HCT116 (cell line): ENCODE results near the gene RNF111. TPM values are rescaled to one million over a fixed set of nuclear protein-coding genes. Genes with fewer than 3 reads are reported as not detected.

Experiments
- ATAC-seq: fragments of 200-7000 bp; cut with Tn5 transposase; 2 replicates; pipeline ENCODE4 v1.9.1; 2020; ENCODE audit warnings: mild to moderate bottlenecking, moderate library complexity
- BruUV-seq: library from RNA; stranded (reverse); fragments of 400-500 nt; replicated peaks from 2 replicates; lab custom pipeline; 2021; lab: Mats Ljungman, UMichigan
- CTCF ChIA-PET: fragments of 300-600 bp; sonication (Branson Sonifier 250); formaldehyde crosslinking; loops from one replicate; lab custom pipeline; 2021; ENCODE audit warnings: antibody characterized with exemption; lab: Charles Lee
- POLR2A ChIA-PET: fragments of 300-600, 350-600 bp; sonication (Branson Sonifier 250); formaldehyde crosslinking; loops from one replicate; lab custom pipeline; 2021; ENCODE audit warnings: antibody characterized with exemption; lab: Charles Lee
- RAD21 ChIA-PET, 2 experiments: fragments of 300-600 bp; sonication (Branson Sonifier 250); formaldehyde crosslinking; loops; one replicate each; lab custom pipeline; 2023; ENCODE audit warnings: low total read pairs in 2 of 2; ENCODE audit not compliant: uncharacterized antibody in 2 of 2, unreplicated experiment in 2 of 2, low non-redundant PET in 1 of 2; lab: Charles Lee
- DNase-seq: peaks from one replicate; pipeline ENCODE4 v3.0.0-alpha.2; 2010; ENCODE audit warnings: low read depth, low spot score
- H2AFZ ChIP-seq: fragments of 200-600 bp; shearing (Covaris generic), sonication (generic); 2 replicates; pipeline ENCODE4 v1.6.1; 2017; ENCODE audit warnings: low read depth, mixed run types, mixed read lengths, antibody characterized with exemption, low read length; ENCODE audit not compliant: poor library complexity, severe bottlenecking
- H3K27ac ChIP-seq: 2 replicates; pipeline ENCODE4 v1.5.1; 2012; ENCODE audit warnings: low read depth, low read length
- H3K27me3 ChIP-seq: fragments of 200-600 bp; sonication (generic); 2 replicates; pipeline ENCODE4 v1.6.1; 2016; ENCODE audit warnings: mixed run types, low read length, mixed read lengths; ENCODE audit not compliant: insufficient read depth
- H3K36me3 ChIP-seq, 2 experiments: fragments of 200-500 bp in 1 of 2; fragments of 200-600 bp in 1 of 2; sonication (Bioruptor generic) in 1 of 2; sonication (generic) in 1 of 2; 2 replicates each; pipeline versions ENCODE4 v1.5.1 to v1.6.1; 2014 to 2016; ENCODE audit warnings: low read length in 2 of 2, inconsistent platforms in 1 of 2, mixed read lengths in 1 of 2, mixed run types in 1 of 2; ENCODE audit not compliant: insufficient read depth in 2 of 2, control insufficient read depth in 1 of 2
- H3K4me1 ChIP-seq, 2 experiments: fragments of 200-600 bp in 1 of 2; sonication (generic) in 1 of 2; 2 replicates each; pipeline versions ENCODE4 v1.5.1 to v1.6.1; 2012 to 2017; ENCODE audit warnings: low read length in 2 of 2, inconsistent platforms in 1 of 2, mild to moderate bottlenecking in 1 of 2, mixed read lengths in 1 of 2, mixed run types in 1 of 2, moderate library complexity in 1 of 2; ENCODE audit not compliant: insufficient read depth in 2 of 2, control insufficient read depth in 1 of 2
- H3K4me2 ChIP-seq: fragments of 200-600 bp; sonication (generic); 2 replicates; pipeline ENCODE4 v1.6.1; 2017; ENCODE audit warnings: mixed run types, low read length, mixed read lengths
- H3K4me3 ChIP-seq, 2 experiments: fragments of 200-600 bp in 1 of 2; sonication (generic) in 1 of 2; replicated peaks in 1 of 2; 2 replicates each; pipeline ENCODE4 v1.5.1; 2011 to 2016; ENCODE audit warnings: low read length in 2 of 2, control low read depth in 1 of 2, low read depth in 1 of 2, mild to moderate bottlenecking in 1 of 2, mixed read lengths in 1 of 2, mixed run types in 1 of 2
- H3K79me2 ChIP-seq: fragments of 200-600 bp; sonication (generic); 2 replicates; pipeline ENCODE4 v1.6.1; 2017; ENCODE audit warnings: mild to moderate bottlenecking, mixed run types, low read length, moderate library complexity, mixed read lengths; ENCODE audit not compliant: insufficient read depth
- H3K9ac ChIP-seq: fragments of 200-600 bp; sonication (generic); 2 replicates; pipeline ENCODE4 v1.6.1; 2016; ENCODE audit warnings: low read length, mixed read lengths
- H3K9me2 ChIP-seq: fragments of 200-600 bp; sonication (generic), shearing (Covaris generic); 2 replicates; pipeline ENCODE4 v1.6.1; 2017; ENCODE audit warnings: mixed run types, mild to moderate bottlenecking, moderate library complexity; ENCODE audit not compliant: insufficient read depth
- H3K9me3 ChIP-seq, 2 experiments: fragments of 200-500 bp in 1 of 2; fragments of 200-600 bp in 1 of 2; sonication (Bioruptor generic) in 1 of 2; sonication (generic) in 1 of 2; 2 replicates each; pipeline ENCODE4 v1.6.1; 2014 to 2017; ENCODE audit warnings: low read length in 2 of 2, mixed read lengths in 2 of 2, inconsistent platforms in 1 of 2, low read depth in 1 of 2, mild to moderate bottlenecking in 1 of 2, mixed run types in 1 of 2, moderate library complexity in 1 of 2; ENCODE audit not compliant: control insufficient read depth in 1 of 2, insufficient read depth in 1 of 2
- H4K20me1 ChIP-seq: fragments of 200-600 bp; sonication (generic), shearing (Covaris generic); 2 replicates; pipeline ENCODE4 v1.6.1; 2017; ENCODE audit warnings: mixed run types, mild to moderate bottlenecking, moderate library complexity; ENCODE audit not compliant: insufficient read depth
- CBX3 ChIP-seq: IDR thresholded peaks from 2 replicates; pipeline ENCODE4 v1.6.1; 2012; ENCODE audit warnings: low read depth
- CTCF ChIP-seq, 3 experiments: fragments of 200-600 bp in 1 of 3; sonication (generic) in 1 of 3; IDR thresholded peaks in 2 of 3; conservative IDR thresholded peaks in 1 of 3; 2 replicates each; pipeline ENCODE4 v1.5.1; 2012 to 2017; ENCODE audit warnings: low read depth in 2 of 3, low read length in 2 of 3, antibody characterized with exemption in 1 of 3, borderline replicate concordance in 1 of 3, control low read depth in 1 of 3, mild to moderate bottlenecking in 1 of 3, mixed read lengths in 1 of 3, mixed run types in 1 of 3, moderate library complexity in 1 of 3; ENCODE audit not compliant: insufficient read depth in 1 of 3
- EZH2 ChIP-seq: fragments of 200-600 bp; sonication (generic); IDR thresholded peaks from 2 replicates; pipeline ENCODE4 v1.6.1; 2017; ENCODE audit warnings: antibody characterized with exemption, mixed run types
- RAD21 ChIP-seq: IDR thresholded peaks from 2 replicates; pipeline ENCODE4 v1.6.1; 2012; ENCODE audit warnings: low read depth, mild to moderate bottlenecking
- TCF7L2 ChIP-seq: IDR thresholded peaks from 2 replicates; pipeline ENCODE4 v1.7.0; 2011; ENCODE audit warnings: borderline replicate concordance, inconsistent platforms; ENCODE audit not compliant: insufficient read depth, insufficient read length; ENCODE audit errors: extremely low read depth
- YY1 ChIP-seq: IDR thresholded peaks from 2 replicates; pipeline ENCODE4 v1.6.1; 2011; ENCODE audit warnings: low read length, low read depth, moderate library complexity, mild to moderate bottlenecking; ENCODE audit not compliant: insufficient replicate concordance; ENCODE audit errors: extremely low read depth
- intact Hi-C: fragments of 100-400 bp; cut with micrococcal nuclease; formaldehyde crosslinking; loops from 2 replicates; pipeline ENCODE4 v1.10.0; 2022
- total RNA-seq: library from RNA; stranded (reverse); gene quantifications from one replicate; pipeline ENCODE4 v1.2.1, GENCODE V29; 2021; ENCODE audit not compliant: unreplicated experiment

The RNF111 gene
- total RNA-seq, 1 experiment from 2014 or later: 31.5 TPM

DNA sequence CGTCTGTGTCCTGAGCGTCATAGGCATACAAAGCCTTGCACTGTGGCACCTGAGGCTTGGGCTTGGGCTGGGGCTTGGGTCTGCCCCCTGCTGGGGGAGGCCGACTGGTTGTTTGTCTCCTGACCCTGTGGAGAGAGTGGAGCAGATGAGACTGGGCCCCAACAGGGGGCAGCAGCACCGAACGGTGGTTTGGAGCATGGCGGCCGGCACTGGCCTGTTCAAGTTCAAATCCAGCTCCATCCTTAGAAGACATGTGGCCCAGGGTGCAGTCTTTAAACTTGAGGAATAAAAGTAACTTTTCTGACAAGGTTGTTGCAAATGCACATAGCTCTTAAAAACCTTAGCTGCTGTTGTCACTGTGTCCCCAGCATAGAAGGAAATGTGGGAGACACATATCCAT, 150.8 kb downstream of the RNF111 start:
- Histone ChIP-seq H3K27ac (no peak overlapping the region), H4K20me1 (no peaks in the 10 kb centered on the region), H3K4me1 (peaks cover 0 to 6% of the 10 kb centered on the region in 2 experiments; a peak in 1 of 4 replicates), H3K4me2 (no peak overlapping the region), H3K27me3 (no peaks in the 10 kb centered on the region), H3K79me2 (peaks cover 6% of the 10 kb centered on the region; the same call in 1 of the 2 replicates), H3K9ac (no peak overlapping the region), H3K9me3 (no peaks in the 10 kb centered on the region), H3K4me3 (no peak overlapping the region), H3K9me2 (no peaks in the 10 kb centered on the region), H2AFZ (no peak overlapping the region), H3K36me3 (peaks cover 19 to 28% of the 10 kb centered on the region in 2 experiments; a peak in 3 of 4 replicates)
- RAD21 ChIA-PET: no interaction called here
- CTCF ChIA-PET: interaction anchor here (0.7 to 1.5 kb wide), 6 partner anchors 19 to 910 kb away, joined by 3 to 8 read pairs (median 6); no protein-coding TSS in a partner anchor
- DNase-seq: peak; percentile 46
- BruUV-seq: no TSS peak
- intact Hi-C loops: loop anchor here (1.0 to 10.0 kb wide), 2 partner anchors 158 to 913 kb away; no protein-coding TSS in a partner anchor
- TF ChIP-seq RAD21: peak; percentile 61
- TF ChIP-seq TCF7L2: no peak
- TF ChIP-seq CTCF (IDR thresholded peaks at IDR 0.05 in 2 of 3, conservative IDR thresholded peaks at IDR 0.05 in 1 of 3; ENCODE audit: borderline replicate concordance in 1 of 3, insufficient read depth in 1 of 3, low read depth in 2 of 3, low read length in 2 of 3): peak; percentile 90 to 97 (median 92)
- TF ChIP-seq CBX3: peak; percentile 81
- TF ChIP-seq YY1: peak; percentile 49
- TF ChIP-seq EZH2: no peak
- POLR2A ChIA-PET: no interaction called here
- ATAC-seq: peak; percentile 95
